Spleen (tissue), 7 donors: ENCODE results near the gene TMEM63B.

ENCODE experiments used
- CTCF ChIP-seq, 11 experiments: fragments of 200-600 bp in 7 of 11; fragments of 450-650 bp in 4 of 11; sonication (generic) in 4 of 11; IDR thresholded peaks in 8 of 11; conservative IDR thresholded peaks in 3 of 11; 1 replicate in 7 of 11; 2 replicates in 4 of 11; pipeline versions ENCODE4 v1.4.0 to v1.8.0; 2016 to 2021; ENCODE audit warnings: antibody characterized with exemption in 11 of 11, inconsistent platforms in 4 of 11, mild to moderate bottlenecking in 1 of 11
- POLR2A ChIP-seq, 3 donors: fragments of 450-650 bp; IDR thresholded peaks; one replicate each; pipeline ENCODE4 v1.5.1; 2017; ENCODE audit warnings: antibody characterized with exemption in 3 of 3, mild to moderate bottlenecking in 1 of 3
- donor health status: DM: no; HTN: no; CAD: no; lungs with moderate emphysema.
- donor health status: DM: no; HTN: no; CAD: no.
- donor health status: DM: no; HTN: no; CAD: no.

- TF ChIP-seq CTCF (IDR thresholded peaks at IDR 0.05 in 8 of 11, conservative IDR thresholded peaks at IDR 0.05 in 3 of 11) = no peak
- no peak for TF ChIP-seq POLR2A (IDR thresholded peaks at IDR 0.05)
Observed at GRCh38 chr6:44180886-44181285, 53.5 kb downstream of the TMEM63B start.
